ENCODE results near the gene SLC24A5.

- TF ChIP-seq POLR2A (IDR thresholded peaks at IDR 0.05; ENCODE audit: low read length): no peak
- no peak for TF ChIP-seq GATA1 (IDR thresholded peaks at IDR 0.05; ENCODE audit: low read depth, low read length)
These were observed 30.7 kb upstream of the SLC24A5 start for GRCh38 chr15:48090115-48090514.

All from erythroblast (primary cell).